Epithelial cell of esophagus (primary cell): Measurements from ENCODE around the gene GK.
"Not testable (repeated sequence)": the region's sequence is repeated elsewhere in the genome, so short reads cannot be mapped to it uniquely, and the experiment has no call there.

Source experiments
- DNase-seq: peaks from one replicate; pipeline ENCODE4 v3.0.0; 2010; ENCODE audit warnings: low read depth
- H3K4me3 ChIP-seq: 2 replicates; pipeline ENCODE4 v1.5.1; 2011; ENCODE audit warnings: mild to moderate bottlenecking, low read length, control low read depth
- TF ChIP-seq, protein P1 (sequence below): IDR thresholded peaks from 2 replicates; pipeline ENCODE4 v1.5.1; 2011; ENCODE audit warnings: low read depth, mild to moderate bottlenecking, low read length, control low read depth, inconsistent platforms; ENCODE audit not compliant: insufficient read depth; ENCODE audit errors: missing control alignments

GK gene

GRCh38 chrX:30665471-30665870, 12.2 kb downstream of the GK start:
- TF ChIP-seq, protein P1, sequence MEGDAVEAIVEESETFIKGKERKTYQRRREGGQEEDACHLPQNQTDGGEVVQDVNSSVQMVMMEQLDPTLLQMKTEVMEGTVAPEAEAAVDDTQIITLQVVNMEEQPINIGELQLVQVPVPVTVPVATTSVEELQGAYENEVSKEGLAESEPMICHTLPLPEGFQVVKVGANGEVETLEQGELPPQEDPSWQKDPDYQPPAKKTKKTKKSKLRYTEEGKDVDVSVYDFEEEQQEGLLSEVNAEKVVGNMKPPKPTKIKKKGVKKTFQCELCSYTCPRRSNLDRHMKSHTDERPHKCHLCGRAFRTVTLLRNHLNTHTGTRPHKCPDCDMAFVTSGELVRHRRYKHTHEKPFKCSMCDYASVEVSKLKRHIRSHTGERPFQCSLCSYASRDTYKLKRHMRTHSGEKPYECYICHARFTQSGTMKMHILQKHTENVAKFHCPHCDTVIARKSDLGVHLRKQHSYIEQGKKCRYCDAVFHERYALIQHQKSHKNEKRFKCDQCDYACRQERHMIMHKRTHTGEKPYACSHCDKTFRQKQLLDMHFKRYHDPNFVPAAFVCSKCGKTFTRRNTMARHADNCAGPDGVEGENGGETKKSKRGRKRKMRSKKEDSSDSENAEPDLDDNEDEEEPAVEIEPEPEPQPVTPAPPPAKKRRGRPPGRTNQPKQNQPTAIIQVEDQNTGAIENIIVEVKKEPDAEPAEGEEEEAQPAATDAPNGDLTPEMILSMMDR: no peak
- no peak overlapping the region for H3K4me3 ChIP-seq
- no peak for DNase-seq

DNA sequence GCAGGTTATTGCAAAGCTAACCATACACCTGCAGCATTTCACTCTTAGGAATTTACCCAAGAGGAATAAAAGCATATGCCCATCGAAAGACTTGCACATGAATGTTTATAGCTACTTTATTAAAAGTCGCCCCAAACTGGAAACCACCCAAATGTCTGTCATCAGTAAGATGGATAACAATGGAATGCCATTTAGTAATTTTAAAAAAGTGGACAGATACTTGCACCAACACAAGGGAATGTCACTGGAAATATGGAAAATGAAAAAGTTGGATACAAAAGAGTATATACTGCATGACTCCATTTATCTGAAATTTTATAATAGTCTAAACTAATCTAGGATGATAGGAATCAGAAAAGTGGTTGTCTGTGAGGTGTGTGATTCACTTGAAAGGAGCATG, 12.9 kb downstream of the GK start:
- no peak overlapping the region for H3K4me3 ChIP-seq
- no peak for DNase-seq
- TF ChIP-seq, protein P1: no peak

DNA sequence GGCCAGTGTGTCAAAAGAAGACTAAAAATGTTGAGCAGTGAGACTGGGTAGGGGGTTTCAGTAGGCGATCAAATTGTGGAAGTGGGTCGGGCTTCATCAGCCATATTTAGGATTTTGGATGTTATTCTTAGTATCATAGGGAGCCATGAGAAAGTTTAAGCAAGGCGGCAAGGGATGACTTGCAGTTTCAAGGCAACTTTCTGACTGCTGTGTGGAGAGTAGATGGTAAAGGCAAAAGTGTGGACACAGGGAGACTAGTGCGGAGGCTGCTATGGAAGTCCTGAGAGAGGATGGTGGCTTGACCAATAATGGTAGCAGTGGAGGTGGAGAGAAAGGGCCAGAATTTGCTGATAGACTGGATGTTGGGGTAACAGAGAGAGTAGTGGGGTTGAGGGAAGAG, 15.4 kb downstream of the GK start:
- TF ChIP-seq, protein P1: no peak
- no peak for DNase-seq

GRCh38 chrX:30671189-30671588, 18.0 kb downstream of the GK start:
- not testable (repeated sequence) for H3K4me3 ChIP-seq, DNase-seq

More for the DNA sequence above, 15.4 kb downstream of the GK start:
- H3K4me3 ChIP-seq: no peak overlapping the region

GRCh38 chrX:30673127-30673796, 20.0 kb downstream of the GK start:
- no peak overlapping the region for H3K4me3 ChIP-seq
- TF ChIP-seq, protein P1: no peak
- no peak for DNase-seq

DNA sequence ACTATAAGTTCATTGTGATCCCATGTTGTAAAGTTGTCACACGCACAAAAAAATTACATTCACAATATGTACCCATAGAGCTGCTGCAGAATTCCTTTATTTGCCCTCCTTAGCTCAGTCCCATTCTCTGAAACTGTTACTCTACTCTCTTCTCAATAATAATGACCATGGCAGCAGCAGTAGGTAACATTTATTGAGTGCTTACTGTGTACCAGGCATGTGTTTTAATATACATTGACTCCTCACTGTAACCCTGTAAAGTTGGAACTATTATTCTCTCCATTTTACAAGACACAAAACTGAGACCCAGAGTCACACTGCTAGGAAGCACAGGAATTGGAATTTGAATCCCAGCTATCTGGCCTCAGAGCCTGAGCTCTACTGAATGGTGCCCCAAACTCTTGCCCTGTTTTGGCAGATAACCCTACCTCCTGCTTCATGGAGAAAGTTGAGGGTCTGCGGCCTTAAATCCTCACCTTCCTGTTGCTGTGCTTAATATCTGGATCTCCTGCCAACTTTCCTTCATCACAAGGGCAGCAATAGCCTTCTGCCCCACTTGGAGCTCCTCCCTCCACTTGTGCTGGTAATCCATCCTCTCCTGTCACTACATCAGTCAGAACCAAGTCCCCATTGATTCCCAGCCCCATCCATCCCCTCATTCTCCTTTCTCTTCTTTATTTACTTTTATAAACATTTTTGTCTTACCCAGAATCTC, 20.8 kb downstream of the GK start:
- no peak for DNase-seq

GRCh38 chrX:30674799-30675198, 21.6 kb downstream of the GK start:
- TF ChIP-seq, protein P1: no peak
- H3K4me3 ChIP-seq: no peak overlapping the region
- no peak for DNase-seq

More for the DNA sequence above, 20.8 kb downstream of the GK start:
- no peak overlapping the region for H3K4me3 ChIP-seq
- TF ChIP-seq, protein P1: no peak
